AG20443 (cell line): ENCODE data around the gene ELOVL6.
"Not testable (repeated sequence)": the region's sequence is repeated elsewhere in the genome, so short reads cannot be mapped to it uniquely, and the experiment has no call there.

Source experiments
- DNase-seq: peaks from one replicate; pipeline ENCODE4 v3.0.0; 2012; ENCODE audit warnings: low spot score, mixed read lengths

Gene ELOVL6

DNA sequence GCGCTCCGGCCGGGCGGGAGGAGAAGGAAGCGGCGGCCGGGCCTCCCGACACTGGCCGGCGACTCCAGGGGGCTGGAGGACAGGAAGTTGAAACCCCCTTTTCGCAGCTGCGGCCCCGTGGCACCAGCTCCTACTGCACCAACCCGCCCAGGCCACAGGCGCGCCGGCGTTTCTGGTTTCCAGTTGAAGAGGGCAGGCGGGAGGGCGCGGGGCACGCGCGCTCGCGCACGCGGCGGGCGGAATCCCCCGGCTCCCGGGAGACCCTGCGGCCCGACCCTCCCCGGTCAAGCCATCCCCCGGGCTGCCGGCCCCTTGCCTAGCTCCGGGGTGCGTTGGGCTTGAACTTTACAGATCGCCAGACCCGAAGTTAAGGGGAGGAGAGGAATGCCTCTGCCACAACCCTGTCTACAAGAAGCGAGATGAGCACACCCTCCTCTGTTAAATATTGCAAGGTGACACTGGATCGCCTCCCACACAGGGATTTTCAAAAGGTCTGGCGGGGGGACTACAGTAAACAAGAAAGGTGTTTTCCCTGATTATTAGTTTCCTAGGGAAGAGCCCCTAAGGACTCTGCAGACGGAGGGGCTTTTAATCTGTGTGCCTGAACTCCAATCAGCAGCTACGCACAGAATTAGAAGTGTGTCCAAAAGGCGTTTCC is 1.4 kb downstream of the ELOVL6 start:
- peak; percentile 71 for DNase-seq

DNA sequence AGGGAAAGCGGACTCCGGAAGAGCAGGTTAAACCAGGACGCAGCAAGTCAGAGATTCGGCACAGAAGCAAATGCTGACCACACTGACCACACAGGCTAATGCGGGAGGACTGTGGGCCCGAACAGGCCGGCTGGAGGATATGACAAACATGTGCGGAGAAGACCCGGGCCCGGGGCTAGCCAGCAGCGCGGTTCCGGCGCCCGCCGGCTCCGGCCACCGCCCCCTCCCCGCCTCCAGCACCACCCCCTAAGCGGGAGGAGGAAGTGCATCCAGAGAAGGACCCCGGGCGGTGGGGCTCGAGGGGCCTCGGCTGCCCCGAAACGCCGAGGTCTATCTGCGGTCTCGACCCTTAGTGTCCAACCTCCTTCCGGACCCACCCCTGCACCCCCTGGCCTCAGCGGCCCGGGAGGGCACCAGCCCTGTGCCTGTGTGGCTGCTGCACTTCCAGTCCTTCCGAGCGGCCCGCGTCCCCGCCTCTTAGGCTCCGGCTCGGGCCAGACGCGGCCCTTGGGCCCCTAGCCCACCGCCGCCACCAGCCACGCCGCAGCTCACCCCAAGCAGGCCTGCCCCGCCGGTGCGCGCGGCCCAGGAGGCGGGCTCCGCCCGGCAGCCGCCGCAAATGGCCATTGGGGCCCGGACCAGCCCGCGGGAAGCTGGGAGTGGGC is 2.1 kb downstream of the ELOVL6 start:
- DNase-seq, result peak; percentile 42

DNA sequence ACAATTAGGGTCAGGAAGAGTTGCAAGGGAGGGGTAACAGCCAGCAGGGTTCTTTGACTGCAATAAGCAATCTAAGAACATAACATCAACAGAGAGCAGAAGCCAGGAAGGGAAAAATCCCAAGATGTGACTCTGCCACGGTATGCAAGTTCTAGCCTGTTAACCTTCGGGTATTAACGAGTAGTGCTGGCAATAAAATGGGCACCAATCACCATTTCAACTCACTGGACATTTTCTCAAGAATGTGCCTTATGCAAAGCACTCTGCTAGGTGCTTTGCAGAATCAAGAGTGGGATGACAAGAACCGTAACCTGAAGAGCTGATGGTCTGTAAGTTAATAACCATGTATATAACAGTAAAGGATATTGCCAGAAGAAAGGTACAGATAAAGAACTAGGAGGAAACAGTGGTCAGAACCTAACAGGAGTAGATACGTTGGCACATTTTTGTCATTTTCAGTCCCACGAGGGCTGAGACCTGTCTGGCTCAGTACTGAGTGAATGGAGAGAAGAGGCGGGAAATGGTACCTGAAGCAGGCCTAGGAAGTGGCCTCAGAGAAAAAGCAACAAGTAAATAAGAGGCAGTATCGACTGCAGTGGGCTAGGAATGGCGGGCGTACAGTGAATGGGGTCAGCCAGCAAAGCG is 2.7 kb downstream of the ELOVL6 start:
- DNase-seq, result peak; percentile 10

DNA sequence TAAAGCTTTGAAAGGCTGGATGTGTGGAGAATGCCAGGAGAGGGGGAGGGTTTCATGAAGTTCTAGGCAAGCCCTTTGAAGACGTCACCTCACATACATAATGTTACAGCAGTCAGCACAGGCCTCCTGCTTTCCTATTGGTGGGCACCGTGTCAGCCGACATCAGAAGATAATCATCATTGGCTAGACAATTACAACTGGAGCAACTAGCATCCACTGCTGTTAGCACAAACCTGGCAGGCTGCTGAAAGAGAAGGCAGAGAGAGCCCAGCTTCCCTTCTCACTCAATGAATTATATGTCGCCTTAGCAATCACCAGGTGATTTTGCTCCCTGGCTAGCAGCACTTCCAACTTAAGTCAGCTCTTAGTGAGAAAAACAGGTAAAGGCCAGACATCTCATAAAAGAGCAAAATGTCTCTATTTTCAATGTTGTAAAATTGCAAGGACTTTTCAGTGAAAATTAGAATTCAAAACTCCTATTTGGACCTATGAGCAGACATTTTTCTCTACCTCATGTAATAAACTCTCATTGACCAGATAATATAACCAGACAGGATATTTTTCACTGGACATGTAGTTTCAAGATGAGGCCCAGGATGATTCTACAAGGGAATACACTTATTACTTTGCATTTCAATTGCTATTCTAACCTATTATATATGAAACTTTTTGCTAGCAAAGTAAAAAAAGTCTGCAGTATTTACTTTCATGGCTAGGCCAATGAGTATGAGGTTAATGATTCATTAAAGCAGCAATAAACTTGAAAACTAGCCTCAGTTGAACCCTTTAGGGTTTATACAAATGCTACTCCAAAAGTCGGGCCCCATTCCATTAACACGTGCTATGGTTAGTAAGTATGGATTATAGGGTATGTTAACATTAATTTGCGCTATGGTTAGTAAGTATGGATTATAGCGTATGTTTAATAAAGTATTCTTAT is 4.3 kb downstream of the ELOVL6 start:
- DNase-seq, result peak; percentile 37

DNA sequence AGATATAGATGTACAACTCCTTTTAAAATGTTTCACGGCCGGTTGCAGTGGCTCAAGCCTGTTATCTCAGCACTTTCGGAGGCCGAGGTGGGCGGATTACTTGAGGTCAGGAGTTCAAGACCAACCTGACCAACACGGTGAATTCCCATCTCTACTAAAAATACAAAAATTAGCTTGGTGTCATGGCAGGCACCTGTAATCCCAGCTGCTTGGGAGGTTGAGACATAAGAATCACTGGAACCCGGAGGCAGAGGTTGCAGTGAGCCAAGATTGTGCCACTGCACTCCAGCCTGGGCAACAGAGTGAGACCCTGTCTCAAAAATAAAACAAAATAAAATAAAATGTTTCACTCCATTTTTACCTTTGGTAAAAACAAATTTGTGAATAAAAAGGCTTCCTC is 5.1 kb downstream of the ELOVL6 start:
- not testable (repeated sequence) for DNase-seq

DNA sequence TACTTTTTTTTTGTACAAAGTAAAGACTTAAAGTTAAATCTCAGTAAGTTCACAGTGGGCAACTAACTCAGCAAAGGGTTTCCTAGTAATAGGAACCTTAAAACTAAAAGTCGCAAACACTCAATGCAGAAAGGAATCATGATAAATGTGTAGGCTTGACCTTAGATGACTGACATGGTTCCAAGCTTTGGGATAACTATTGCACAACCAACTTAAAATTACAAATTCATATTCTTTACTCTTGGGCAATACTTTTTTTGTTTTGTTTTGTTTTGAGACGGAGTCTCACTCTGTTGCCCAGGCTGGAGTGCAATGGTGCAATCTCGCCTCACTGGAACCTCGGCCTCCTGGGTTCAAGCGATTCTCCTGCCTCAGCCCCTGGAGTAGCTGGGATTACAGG is 8.2 kb downstream of the ELOVL6 start:
- no peak for DNase-seq

DNA sequence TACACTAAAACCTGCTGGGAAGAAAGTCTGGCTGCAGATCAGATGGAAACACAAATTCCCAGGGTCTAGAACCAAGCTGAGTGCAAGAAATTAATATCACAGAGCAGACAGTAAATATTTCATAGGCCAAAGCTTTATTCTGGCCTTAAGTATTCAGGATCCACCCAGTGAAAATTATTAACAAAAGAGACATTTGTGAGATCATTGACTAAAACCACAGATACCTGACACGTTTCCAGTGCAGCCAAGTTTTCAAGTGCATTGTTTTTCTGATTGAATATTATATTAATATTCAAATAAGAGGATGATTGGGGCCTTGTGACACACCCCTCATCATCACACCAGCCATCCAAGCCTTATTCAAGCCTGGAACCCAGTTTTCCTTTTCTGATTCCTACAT is 10.3 kb downstream of the ELOVL6 start:
- no peak for DNase-seq

DNA sequence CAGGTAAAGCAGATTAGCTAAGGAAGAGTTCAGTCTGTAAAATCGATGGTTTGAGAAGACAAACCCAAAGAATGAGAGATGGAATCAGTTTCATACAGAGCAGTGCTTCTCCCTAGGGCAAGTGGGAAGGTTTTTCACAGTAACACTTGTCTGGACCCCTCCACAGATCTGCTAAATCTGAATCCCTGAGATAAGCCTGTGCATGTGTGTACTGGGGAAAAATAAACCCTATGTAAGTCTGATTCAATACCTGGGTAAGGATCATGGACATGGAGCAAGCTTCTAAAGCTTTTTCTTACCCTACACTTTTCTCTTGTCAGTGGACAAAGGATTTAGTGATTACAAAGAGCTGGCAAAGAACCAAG is 13.6 kb downstream of the ELOVL6 start:
- DNase-seq, result no peak

DNA sequence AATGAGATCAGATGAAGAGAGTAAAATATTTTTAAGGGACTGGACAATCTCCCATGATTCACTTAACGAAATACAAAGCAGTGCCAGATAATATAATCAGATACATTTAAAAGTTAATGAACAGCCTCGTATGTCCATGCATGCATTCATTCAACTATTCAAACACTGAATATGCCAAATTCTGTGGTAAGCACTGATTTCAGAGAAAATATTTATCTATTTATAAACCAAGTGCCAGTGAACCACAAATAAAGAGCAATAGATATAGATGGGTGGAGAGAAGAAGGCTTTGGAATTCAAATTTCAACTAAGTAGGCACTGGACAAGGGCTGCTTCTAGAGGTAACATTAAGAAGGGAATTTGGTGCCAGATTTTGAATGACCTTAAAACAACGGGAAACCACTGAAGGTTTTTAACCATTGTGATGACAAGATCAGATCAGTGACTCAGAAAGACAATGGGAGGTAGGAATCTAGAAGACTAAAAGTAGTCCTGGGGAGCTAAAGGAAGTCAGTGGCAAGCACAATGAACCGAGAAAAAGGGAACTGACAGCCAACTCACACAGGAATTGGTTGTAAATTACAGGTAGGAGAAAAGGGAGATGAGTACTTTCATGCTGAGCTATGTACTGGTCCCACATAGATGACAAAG is 14.2 kb downstream of the ELOVL6 start:
- no peak for DNase-seq

DNA sequence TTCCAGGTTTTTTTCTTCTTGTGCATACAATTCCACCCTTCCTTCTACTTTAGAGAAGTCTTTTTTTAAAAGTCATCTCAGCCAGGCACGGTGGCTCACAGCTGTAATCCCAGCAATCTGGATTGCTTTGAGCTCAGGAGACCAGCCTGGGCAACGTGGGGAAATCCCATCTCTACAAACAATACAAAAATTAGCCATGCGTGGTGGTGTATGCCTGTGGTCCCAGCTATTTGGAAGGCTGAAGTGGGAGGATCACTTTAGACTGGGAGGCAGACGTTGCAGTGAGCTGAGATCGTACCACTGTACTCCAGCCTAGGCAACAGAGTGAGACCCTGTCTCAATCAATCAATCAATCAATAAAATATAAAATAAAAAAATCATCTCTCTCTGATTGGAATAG is 14.8 kb downstream of the ELOVL6 start:
- no peak for DNase-seq

DNA sequence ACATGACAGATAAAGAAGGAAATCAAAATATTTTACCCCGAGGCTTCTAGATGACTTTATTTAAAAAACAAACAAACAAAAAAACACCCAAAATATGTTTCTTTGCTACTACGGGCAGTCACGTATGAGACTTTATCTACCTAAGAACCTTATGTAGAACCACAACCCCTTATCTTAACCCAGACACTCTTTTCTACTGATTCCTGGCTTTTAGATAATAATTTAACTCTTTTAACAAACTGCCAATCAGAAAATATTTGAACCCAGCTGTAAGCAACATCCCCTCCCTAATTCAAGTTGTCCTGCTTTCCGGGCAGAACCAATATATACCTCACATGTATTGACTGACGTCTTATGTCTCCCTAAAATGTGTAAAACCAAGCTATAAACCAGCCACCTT is 15.4 kb downstream of the ELOVL6 start:
- DNase-seq, result no peak

DNA sequence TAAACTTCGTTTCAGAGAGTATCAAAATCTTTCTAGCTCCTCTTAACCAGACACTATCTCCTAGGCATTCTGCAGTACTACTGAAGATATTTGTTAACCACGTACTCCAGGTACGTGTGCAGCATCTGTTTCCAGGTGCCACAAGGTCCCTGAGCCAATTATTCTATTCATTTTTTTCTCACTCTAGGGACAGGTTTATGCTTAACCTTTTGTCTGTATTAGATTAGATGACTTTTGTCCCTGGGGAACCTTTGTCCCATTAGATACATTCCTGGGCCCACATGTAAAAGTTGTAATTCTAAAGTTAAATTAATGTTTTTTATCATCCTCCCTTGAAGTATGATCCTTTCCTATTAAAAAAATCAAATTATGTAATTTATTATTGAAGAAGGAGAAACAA is 16.5 kb downstream of the ELOVL6 start:
- no peak for DNase-seq

DNA sequence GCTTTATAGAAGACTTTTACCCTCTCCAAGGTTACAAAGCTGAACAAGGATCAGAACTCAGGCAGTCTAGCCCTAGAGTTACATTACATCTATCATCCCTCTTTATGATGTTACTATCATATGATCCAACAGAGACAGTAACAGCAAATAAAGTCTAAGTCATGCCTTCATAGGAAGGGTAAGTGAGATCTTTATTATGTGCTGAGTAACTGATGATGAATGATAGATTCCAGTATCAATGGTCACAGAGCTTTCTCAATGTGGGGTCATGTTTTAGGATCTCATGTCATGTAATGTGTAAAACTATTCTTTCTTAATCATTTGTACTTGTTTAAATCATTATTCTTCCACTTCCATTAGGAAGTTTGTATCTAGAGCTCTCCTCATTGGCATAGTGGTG is 22.8 kb downstream of the ELOVL6 start:
- no peak for DNase-seq

DNA sequence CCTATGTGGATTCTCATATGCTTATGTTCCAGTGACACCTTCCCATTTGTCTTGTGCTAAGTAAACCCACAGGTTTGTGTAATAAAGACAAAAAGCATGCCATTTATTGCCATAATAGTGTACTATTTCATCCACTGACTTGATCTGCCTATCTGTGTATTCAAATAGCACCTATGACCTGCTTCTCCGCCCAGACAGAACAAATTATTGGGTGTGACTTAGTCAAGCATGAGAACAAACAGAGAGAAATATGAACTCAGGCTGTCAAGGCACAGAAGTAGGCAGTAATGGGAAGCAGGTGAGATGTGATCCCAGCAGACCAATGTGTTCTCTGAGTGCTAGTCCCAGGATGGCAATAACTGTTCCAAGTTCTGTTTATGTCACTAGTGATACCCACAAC is 25.4 kb downstream of the ELOVL6 start:
- no peak for DNase-seq

DNA sequence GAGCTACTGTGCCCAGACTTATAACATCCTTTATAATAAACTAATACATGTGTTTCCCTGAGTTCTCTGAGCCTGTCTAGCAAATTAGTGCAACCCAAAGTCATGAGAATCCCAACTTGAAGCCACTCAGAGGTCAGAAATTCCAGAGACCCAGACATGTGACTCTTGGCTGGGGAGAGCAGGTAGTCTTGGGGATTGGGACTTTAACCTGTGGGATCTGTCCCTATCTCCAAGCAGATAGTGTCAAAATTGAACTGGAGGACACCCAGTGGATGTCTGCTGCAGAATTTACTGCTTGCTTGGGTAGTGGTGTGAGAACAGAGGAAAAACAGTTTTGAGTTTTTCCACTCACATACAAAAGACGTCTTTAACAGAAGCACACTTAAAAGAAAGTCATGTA is 26.4 kb downstream of the ELOVL6 start:
- DNase-seq, result no peak

DNA sequence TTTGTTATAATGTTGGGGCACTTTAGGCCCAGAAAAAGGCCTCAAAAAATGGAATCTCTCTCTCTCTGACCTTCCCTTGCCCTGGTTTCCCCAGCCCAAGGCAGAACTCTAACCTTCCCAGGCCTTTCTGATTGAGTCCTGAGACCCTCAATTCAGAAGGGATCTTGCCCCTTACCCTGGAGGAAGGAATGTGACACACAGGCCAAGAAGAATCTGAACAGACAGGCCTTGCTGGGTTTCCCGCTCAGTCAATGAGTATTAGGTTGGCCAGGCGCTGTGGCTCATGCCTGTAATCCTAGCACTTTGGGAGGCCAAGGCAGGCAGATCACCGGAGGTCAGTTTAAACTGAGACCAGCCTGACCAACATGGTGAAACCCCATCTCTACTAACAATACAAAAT is 27.6 kb downstream of the ELOVL6 start:
- no peak for DNase-seq

DNA sequence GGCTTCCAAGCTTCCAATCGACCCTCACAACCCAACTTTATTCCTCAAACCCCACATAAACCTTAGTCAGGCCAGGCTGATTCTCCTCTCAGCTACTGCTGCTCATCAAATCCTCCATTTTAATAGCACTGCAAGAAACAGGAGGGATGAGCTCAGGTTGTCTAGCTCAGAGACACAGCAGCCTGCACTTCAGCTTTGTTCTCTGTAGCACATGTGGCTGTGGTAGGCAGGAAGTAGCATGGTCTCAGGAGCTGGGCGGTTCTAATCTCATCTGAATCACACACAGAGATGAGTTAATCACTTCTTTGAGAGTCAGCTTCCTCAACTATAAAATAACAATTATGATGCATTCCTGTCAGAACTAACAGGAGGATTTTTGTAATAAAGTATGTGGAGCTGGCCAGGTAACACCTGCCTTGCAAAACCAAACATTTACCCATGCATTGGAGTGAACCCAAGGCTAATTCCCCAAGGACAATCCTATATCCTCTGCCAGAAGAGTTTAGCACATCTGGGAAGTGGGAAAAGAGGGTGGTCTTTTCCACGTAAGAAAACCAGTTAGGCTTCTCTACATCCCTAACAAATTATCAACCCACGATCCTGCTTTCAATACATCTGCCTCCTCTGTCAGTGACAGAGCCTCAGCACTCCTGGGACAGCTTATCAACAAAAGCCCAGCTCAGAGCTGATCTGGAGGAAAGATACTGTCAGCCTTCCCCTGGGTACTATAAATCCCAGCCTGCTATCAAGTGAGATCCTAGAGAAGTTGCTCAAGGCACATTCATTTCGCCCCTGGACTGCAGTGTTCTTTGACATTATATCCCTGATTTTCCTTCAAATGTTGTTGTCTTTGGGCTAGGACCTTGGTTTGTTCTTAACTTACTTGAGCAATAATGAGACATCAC is 32.8 kb downstream of the ELOVL6 start:
- DNase-seq, result peak; percentile 70

DNA sequence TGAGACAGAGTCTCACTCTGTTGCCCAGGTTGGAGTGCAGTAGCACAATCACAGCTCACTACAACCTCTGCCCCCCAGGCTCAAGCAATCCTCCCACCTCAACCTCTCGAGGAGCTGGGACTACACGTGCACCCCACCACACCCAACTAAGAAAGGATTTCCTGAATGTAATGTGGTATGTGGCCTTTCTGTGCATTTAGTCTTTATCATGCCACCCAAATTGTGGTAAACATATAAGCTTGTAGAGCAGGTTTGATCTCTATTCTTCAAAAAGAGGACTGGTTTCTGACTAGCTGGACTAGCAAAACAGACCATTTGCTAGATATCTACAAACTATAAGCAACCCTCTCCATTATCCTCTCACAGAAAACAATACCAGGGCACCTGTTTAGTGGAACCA is 33.6 kb downstream of the ELOVL6 start:
- no peak for DNase-seq

DNA sequence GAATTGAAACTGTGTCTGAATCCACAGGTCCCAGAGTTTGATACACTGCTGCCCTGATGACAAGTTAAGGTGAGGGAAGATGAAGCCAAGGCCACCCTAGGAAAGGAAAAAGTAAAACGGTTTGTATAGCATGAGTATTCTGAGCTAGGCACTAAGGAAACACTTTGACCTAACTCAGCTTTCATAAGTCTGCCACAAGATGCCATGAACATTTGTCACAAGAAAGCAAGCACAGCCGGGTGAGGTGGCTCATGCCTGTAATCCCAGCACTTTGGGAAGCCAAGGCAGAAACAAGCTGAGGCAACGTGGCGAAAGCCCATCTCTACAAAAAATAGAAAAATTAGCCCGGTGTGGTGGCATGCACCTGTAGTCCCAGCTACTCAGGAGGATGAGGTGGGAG is 34.2 kb downstream of the ELOVL6 start:
- DNase-seq, result peak; percentile 28

DNA sequence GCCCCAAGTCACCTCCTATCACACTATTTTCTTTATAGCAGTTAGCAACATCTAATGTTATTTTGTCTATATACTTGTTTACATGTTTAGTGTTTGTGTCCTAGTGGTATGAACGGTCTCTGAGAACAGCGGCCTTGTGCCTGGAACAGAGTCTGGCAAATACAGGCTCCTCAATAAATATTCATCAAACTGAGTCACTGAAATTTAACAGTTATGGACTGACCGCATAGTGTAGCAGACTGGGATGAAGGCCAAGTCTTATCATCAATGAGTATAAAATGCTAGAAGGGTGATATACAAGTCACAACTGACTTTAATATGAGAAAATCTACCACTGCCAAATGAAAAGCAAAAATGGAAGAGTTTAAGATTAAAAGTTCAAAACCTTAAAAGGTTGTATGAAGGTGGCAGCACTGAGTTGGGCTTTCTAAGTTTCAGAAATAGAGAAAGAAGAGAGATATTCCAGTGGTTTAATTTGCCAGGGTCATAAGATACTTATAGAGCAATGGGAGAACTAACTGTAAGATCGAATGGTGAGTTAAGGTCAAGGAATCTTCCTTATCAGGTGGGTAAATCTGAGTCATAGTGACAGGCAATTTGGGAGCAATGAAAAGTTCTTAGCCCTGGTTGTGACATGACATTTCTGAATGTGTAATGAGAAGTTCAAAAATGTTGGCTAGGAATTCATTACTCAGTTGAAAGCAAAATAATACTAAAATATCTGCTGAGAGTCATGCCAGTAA is 34.9 kb downstream of the ELOVL6 start:
- peak; percentile 64 for DNase-seq
